HCT116 (cell line): ENCODE results near the gene PXYLP1. TPM values are rescaled to one million over a fixed set of nuclear protein-coding genes. Genes with fewer than 3 reads are reported as not detected.

ENCODE experiments used
- ATAC-seq: fragments of 200-7000 bp; cut with Tn5 transposase; 2 replicates; pipeline ENCODE4 v1.9.1; 2020; ENCODE audit warnings: mild to moderate bottlenecking, moderate library complexity
- BruUV-seq: library from RNA; stranded (reverse); fragments of 400-500 nt; replicated peaks from 2 replicates; lab custom pipeline; 2021; lab: Mats Ljungman, UMichigan
- CTCF ChIA-PET: fragments of 300-600 bp; sonication (Branson Sonifier 250); formaldehyde crosslinking; loops from one replicate; lab custom pipeline; 2021; ENCODE audit warnings: antibody characterized with exemption; lab: Charles Lee
- POLR2A ChIA-PET: fragments of 300-600, 350-600 bp; sonication (Branson Sonifier 250); formaldehyde crosslinking; loops from one replicate; lab custom pipeline; 2021; ENCODE audit warnings: antibody characterized with exemption; lab: Charles Lee
- RAD21 ChIA-PET, 2 experiments: fragments of 300-600 bp; sonication (Branson Sonifier 250); formaldehyde crosslinking; loops; one replicate each; lab custom pipeline; 2023; ENCODE audit warnings: low total read pairs in 2 of 2; ENCODE audit not compliant: uncharacterized antibody in 2 of 2, unreplicated experiment in 2 of 2, low non-redundant PET in 1 of 2; lab: Charles Lee
- DNase-seq: peaks from one replicate; pipeline ENCODE4 v3.0.0-alpha.2; 2010; ENCODE audit warnings: low read depth, low spot score
- H2AFZ ChIP-seq: fragments of 200-600 bp; shearing (Covaris generic), sonication (generic); 2 replicates; pipeline ENCODE4 v1.6.1; 2017; ENCODE audit warnings: low read depth, mixed run types, mixed read lengths, antibody characterized with exemption, low read length; ENCODE audit not compliant: poor library complexity, severe bottlenecking
- H3K27ac ChIP-seq: 2 replicates; pipeline ENCODE4 v1.5.1; 2012; ENCODE audit warnings: low read depth, low read length
- H3K27me3 ChIP-seq: fragments of 200-600 bp; sonication (generic); 2 replicates; pipeline ENCODE4 v1.6.1; 2016; ENCODE audit warnings: mixed run types, low read length, mixed read lengths; ENCODE audit not compliant: insufficient read depth
- H3K36me3 ChIP-seq, 2 experiments: fragments of 200-500 bp in 1 of 2; fragments of 200-600 bp in 1 of 2; sonication (Bioruptor generic) in 1 of 2; sonication (generic) in 1 of 2; 2 replicates each; pipeline versions ENCODE4 v1.5.1 to v1.6.1; 2014 to 2016; ENCODE audit warnings: low read length in 2 of 2, inconsistent platforms in 1 of 2, mixed read lengths in 1 of 2, mixed run types in 1 of 2; ENCODE audit not compliant: insufficient read depth in 2 of 2, control insufficient read depth in 1 of 2
- H3K4me1 ChIP-seq, 2 experiments: fragments of 200-600 bp in 1 of 2; sonication (generic) in 1 of 2; 2 replicates each; pipeline versions ENCODE4 v1.5.1 to v1.6.1; 2012 to 2017; ENCODE audit warnings: low read length in 2 of 2, inconsistent platforms in 1 of 2, mild to moderate bottlenecking in 1 of 2, mixed read lengths in 1 of 2, mixed run types in 1 of 2, moderate library complexity in 1 of 2; ENCODE audit not compliant: insufficient read depth in 2 of 2, control insufficient read depth in 1 of 2
- H3K4me2 ChIP-seq: fragments of 200-600 bp; sonication (generic); 2 replicates; pipeline ENCODE4 v1.6.1; 2017; ENCODE audit warnings: mixed run types, low read length, mixed read lengths
- H3K4me3 ChIP-seq, 2 experiments: fragments of 200-600 bp in 1 of 2; sonication (generic) in 1 of 2; replicated peaks in 1 of 2; 2 replicates each; pipeline ENCODE4 v1.5.1; 2011 to 2016; ENCODE audit warnings: low read length in 2 of 2, control low read depth in 1 of 2, low read depth in 1 of 2, mild to moderate bottlenecking in 1 of 2, mixed read lengths in 1 of 2, mixed run types in 1 of 2
- H3K79me2 ChIP-seq: fragments of 200-600 bp; sonication (generic); 2 replicates; pipeline ENCODE4 v1.6.1; 2017; ENCODE audit warnings: mild to moderate bottlenecking, mixed run types, low read length, moderate library complexity, mixed read lengths; ENCODE audit not compliant: insufficient read depth
- H3K9ac ChIP-seq: fragments of 200-600 bp; sonication (generic); 2 replicates; pipeline ENCODE4 v1.6.1; 2016; ENCODE audit warnings: low read length, mixed read lengths
- H3K9me2 ChIP-seq: fragments of 200-600 bp; sonication (generic), shearing (Covaris generic); 2 replicates; pipeline ENCODE4 v1.6.1; 2017; ENCODE audit warnings: mixed run types, mild to moderate bottlenecking, moderate library complexity; ENCODE audit not compliant: insufficient read depth
- H3K9me3 ChIP-seq, 2 experiments: fragments of 200-500 bp in 1 of 2; fragments of 200-600 bp in 1 of 2; sonication (Bioruptor generic) in 1 of 2; sonication (generic) in 1 of 2; 2 replicates each; pipeline ENCODE4 v1.6.1; 2014 to 2017; ENCODE audit warnings: low read length in 2 of 2, mixed read lengths in 2 of 2, inconsistent platforms in 1 of 2, low read depth in 1 of 2, mild to moderate bottlenecking in 1 of 2, mixed run types in 1 of 2, moderate library complexity in 1 of 2; ENCODE audit not compliant: control insufficient read depth in 1 of 2, insufficient read depth in 1 of 2
- H4K20me1 ChIP-seq: fragments of 200-600 bp; sonication (generic), shearing (Covaris generic); 2 replicates; pipeline ENCODE4 v1.6.1; 2017; ENCODE audit warnings: mixed run types, mild to moderate bottlenecking, moderate library complexity; ENCODE audit not compliant: insufficient read depth
- CBX3 ChIP-seq: IDR thresholded peaks from 2 replicates; pipeline ENCODE4 v1.6.1; 2012; ENCODE audit warnings: low read depth
- CEBPB ChIP-seq: IDR thresholded peaks from 2 replicates; pipeline ENCODE4 v1.6.1; 2012; ENCODE audit warnings: low read depth
- EGR1 ChIP-seq: IDR thresholded peaks from 2 replicates; pipeline ENCODE4 v1.6.1; 2012; ENCODE audit warnings: low read depth
- EZH2 ChIP-seq: fragments of 200-600 bp; sonication (generic); IDR thresholded peaks from 2 replicates; pipeline ENCODE4 v1.6.1; 2017; ENCODE audit warnings: antibody characterized with exemption, mixed run types
- EZH2phosphoT487 ChIP-seq: fragments of 200-600 bp; IDR thresholded peaks from 2 replicates; pipeline ENCODE4 v1.6.1; 2018; ENCODE audit warnings: antibody characterized with exemption, borderline replicate concordance
- FOSL1 ChIP-seq: IDR thresholded peaks from 2 replicates; pipeline ENCODE4 v1.6.1; 2012; ENCODE audit warnings: low read depth
- JUND ChIP-seq: IDR thresholded peaks from 2 replicates; pipeline ENCODE4 v1.6.1; 2012
- POLR2A ChIP-seq: IDR thresholded peaks from 2 replicates; pipeline ENCODE4 v1.7.0; 2011; ENCODE audit warnings: borderline replicate concordance; ENCODE audit not compliant: insufficient read depth, insufficient read length; ENCODE audit errors: extremely low read depth
- SIN3A ChIP-seq: IDR thresholded peaks from 2 replicates; pipeline ENCODE4 v1.6.1; 2012; ENCODE audit warnings: low read depth
- SP1 ChIP-seq: IDR thresholded peaks from 2 replicates; pipeline ENCODE4 v1.6.1; 2012; ENCODE audit warnings: low read depth
- SRF ChIP-seq: IDR thresholded peaks from 2 replicates; pipeline ENCODE4 v1.6.1; 2012; ENCODE audit warnings: low read depth
- TCF7L2 ChIP-seq: IDR thresholded peaks from 2 replicates; pipeline ENCODE4 v1.7.0; 2011; ENCODE audit warnings: borderline replicate concordance, inconsistent platforms; ENCODE audit not compliant: insufficient read depth, insufficient read length; ENCODE audit errors: extremely low read depth
- YY1 ChIP-seq: IDR thresholded peaks from 2 replicates; pipeline ENCODE4 v1.6.1; 2011; ENCODE audit warnings: low read length, low read depth, moderate library complexity, mild to moderate bottlenecking; ENCODE audit not compliant: insufficient replicate concordance; ENCODE audit errors: extremely low read depth
- ZFX ChIP-seq: fragments of 450-650 bp; IDR thresholded peaks from 2 replicates; pipeline ENCODE4 v1.6.1; 2017
- ZNF274 ChIP-seq: fragments of 200-500 bp; sonication (Bioruptor generic); IDR thresholded peaks from 2 replicates; pipeline ENCODE4 v1.6.1; 2014; ENCODE audit warnings: mild to moderate bottlenecking, low read depth, low read length, inconsistent platforms
- intact Hi-C: fragments of 100-400 bp; cut with micrococcal nuclease; formaldehyde crosslinking; loops from 2 replicates; pipeline ENCODE4 v1.10.0; 2022
- total RNA-seq: library from RNA; stranded (reverse); gene quantifications from one replicate; pipeline ENCODE4 v1.2.1, GENCODE V29; 2021; ENCODE audit not compliant: unreplicated experiment
- TF ChIP-seq, protein P1 (sequence below), 3 experiments: fragments of 200-600 bp in 1 of 3; sonication (generic) in 1 of 3; IDR thresholded peaks in 2 of 3; conservative IDR thresholded peaks in 1 of 3; 2 replicates each; pipeline ENCODE4 v1.5.1; 2012 to 2017; ENCODE audit warnings: low read depth in 2 of 3, low read length in 2 of 3, antibody characterized with exemption in 1 of 3, borderline replicate concordance in 1 of 3, control low read depth in 1 of 3, mild to moderate bottlenecking in 1 of 3, mixed read lengths in 1 of 3, mixed run types in 1 of 3, moderate library complexity in 1 of 3; ENCODE audit not compliant: insufficient read depth in 1 of 3
- TF ChIP-seq, protein P2 (sequence below): IDR thresholded peaks from 2 replicates; pipeline ENCODE4 v1.6.1; 2012; ENCODE audit warnings: low read depth
- TF ChIP-seq, protein P3 (sequence below): IDR thresholded peaks from 2 replicates; pipeline ENCODE4 v1.6.1; 2012
- TF ChIP-seq, protein P4 (sequence below): IDR thresholded peaks from 2 replicates; pipeline ENCODE4 v1.6.1; 2012

PXYLP1 gene
- total RNA-seq, 1 experiment from 2014 or later = 15.3 TPM

DNA sequence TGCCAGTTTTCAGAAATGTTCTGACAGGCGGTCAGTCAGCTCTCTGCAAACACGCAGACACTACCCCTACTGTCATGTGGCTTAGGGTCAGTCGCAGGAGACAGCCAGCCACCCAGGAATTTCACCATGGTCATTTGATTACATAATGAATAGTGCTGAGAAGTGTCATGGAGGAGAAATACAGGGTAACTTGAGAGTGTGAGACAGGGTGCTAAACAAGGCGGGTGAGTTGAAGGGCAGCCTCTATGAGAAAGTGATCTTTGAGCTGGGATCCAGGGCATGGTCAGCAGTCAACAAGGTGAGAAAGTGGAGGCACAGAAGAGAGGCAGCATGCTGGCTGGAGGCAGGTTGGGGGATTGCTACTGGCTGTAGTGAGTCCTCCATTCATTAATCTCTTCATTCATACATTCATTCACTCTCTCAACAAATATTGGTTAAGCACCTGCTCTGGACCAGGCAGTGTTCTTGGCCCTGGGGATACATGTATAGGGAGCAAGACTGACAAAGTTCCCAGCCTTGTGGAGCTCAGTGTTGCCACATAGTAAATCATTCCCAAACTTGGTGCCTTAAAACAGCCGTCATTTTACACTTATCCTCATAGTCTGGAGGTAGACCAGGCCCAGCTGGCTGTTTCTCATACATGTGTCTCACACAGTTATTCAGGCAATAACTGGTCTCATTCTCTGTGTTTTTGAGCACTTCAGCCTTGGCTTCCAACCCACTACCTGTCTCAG is 14.8 kb downstream of the PXYLP1 start (continued):
- TF ChIP-seq, protein P1, sequence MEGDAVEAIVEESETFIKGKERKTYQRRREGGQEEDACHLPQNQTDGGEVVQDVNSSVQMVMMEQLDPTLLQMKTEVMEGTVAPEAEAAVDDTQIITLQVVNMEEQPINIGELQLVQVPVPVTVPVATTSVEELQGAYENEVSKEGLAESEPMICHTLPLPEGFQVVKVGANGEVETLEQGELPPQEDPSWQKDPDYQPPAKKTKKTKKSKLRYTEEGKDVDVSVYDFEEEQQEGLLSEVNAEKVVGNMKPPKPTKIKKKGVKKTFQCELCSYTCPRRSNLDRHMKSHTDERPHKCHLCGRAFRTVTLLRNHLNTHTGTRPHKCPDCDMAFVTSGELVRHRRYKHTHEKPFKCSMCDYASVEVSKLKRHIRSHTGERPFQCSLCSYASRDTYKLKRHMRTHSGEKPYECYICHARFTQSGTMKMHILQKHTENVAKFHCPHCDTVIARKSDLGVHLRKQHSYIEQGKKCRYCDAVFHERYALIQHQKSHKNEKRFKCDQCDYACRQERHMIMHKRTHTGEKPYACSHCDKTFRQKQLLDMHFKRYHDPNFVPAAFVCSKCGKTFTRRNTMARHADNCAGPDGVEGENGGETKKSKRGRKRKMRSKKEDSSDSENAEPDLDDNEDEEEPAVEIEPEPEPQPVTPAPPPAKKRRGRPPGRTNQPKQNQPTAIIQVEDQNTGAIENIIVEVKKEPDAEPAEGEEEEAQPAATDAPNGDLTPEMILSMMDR (IDR thresholded peaks at IDR 0.05 in 2 of 3, conservative IDR thresholded peaks at IDR 0.05 in 1 of 3; ENCODE audit: borderline replicate concordance in 1 of 3, insufficient read depth in 1 of 3, low read depth in 2 of 3, low read length in 2 of 3) = no peak
- TF ChIP-seq EGR1 (no peak), SP1 (no peak), YY1 (no peak), ZNF274 (no peak)

DNA sequence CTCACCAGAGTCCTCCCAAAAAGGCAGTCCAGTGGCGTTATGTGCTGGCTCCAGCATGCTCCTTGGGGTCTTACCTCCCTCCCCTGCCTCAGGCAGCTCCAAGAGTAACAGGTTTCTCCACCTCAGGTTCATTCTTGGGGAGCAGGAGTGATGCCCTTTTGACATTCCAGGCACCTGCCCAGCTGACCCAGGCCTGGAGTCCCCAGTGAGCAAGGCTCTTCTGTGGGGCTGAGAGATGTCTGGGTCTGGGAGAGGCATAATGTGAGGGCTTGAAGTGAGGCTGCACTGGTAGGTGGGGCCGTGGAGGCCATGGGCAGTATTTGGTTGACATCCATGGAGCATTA is 15.3 kb downstream of the PXYLP1 start:
- Histone ChIP-seq H3K27me3 (no peaks in the 10 kb centered on the region), H3K27ac (no peak overlapping the region), H3K9ac (no peak overlapping the region), H3K9me2 (no peaks in the 10 kb centered on the region), H3K9me3 (no peaks in the 10 kb centered on the region), H3K4me3 (no peak overlapping the region), H3K36me3 (no peaks in the 10 kb centered on the region), H3K4me1 (no peaks in the 10 kb centered on the region), H2AFZ (no peak overlapping the region), H3K79me2 (no peaks in the 10 kb centered on the region), H4K20me1 (no peaks in the 10 kb centered on the region), H3K4me2 (no peak overlapping the region)
- ChIA-PET POLR2A (no interaction called here), RAD21 (no interaction called here), CTCF (interaction anchor here (6.1 kb wide), 1 partner anchor 15 kb away, joined by 26 read pairs; the partner anchor contains the start of gene PXYLP1)
- intact Hi-C loops = no loop called here
- BruUV-seq = no TSS peak
- ATAC-seq (no peak), DNase-seq (no peak)
- TF ChIP-seq YY1 (no peak), SRF (no peak), EZH2 (no peak), JUND (no peak), EGR1 (no peak), ZNF274 (no peak), TCF7L2 (no peak), ZFX (no peak), SP1 (no peak), CEBPB (no peak), CBX3 (no peak), FOSL1 (no peak), POLR2A (no peak), SIN3A (no peak), EZH2phosphoT487 (no peak)
- TF ChIP-seq, protein P2, sequence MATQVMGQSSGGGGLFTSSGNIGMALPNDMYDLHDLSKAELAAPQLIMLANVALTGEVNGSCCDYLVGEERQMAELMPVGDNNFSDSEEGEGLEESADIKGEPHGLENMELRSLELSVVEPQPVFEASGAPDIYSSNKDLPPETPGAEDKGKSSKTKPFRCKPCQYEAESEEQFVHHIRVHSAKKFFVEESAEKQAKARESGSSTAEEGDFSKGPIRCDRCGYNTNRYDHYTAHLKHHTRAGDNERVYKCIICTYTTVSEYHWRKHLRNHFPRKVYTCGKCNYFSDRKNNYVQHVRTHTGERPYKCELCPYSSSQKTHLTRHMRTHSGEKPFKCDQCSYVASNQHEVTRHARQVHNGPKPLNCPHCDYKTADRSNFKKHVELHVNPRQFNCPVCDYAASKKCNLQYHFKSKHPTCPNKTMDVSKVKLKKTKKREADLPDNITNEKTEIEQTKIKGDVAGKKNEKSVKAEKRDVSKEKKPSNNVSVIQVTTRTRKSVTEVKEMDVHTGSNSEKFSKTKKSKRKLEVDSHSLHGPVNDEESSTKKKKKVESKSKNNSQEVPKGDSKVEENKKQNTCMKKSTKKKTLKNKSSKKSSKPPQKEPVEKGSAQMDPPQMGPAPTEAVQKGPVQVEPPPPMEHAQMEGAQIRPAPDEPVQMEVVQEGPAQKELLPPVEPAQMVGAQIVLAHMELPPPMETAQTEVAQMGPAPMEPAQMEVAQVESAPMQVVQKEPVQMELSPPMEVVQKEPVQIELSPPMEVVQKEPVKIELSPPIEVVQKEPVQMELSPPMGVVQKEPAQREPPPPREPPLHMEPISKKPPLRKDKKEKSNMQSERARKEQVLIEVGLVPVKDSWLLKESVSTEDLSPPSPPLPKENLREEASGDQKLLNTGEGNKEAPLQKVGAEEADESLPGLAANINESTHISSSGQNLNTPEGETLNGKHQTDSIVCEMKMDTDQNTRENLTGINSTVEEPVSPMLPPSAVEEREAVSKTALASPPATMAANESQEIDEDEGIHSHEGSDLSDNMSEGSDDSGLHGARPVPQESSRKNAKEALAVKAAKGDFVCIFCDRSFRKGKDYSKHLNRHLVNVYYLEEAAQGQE = no peak
- TF ChIP-seq, protein P3, sequence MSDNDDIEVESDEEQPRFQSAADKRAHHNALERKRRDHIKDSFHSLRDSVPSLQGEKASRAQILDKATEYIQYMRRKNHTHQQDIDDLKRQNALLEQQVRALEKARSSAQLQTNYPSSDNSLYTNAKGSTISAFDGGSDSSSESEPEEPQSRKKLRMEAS = no peak
- TF ChIP-seq, protein P4, sequence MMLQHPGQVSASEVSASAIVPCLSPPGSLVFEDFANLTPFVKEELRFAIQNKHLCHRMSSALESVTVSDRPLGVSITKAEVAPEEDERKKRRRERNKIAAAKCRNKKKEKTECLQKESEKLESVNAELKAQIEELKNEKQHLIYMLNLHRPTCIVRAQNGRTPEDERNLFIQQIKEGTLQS = no peak
